Panc1 (cell line): ENCODE measurements around the gene SAP30.

Experiments
- CTCF ChIP-seq: fragments of 450-650 bp; IDR thresholded peaks from 2 replicates; pipeline ENCODE4 v1.5.1; 2017; ENCODE audit warnings: mild to moderate bottlenecking
- POLR2AphosphoS5 ChIP-seq: IDR thresholded peaks from 2 replicates; pipeline ENCODE4 v1.6.1; 2012; ENCODE audit warnings: mild to moderate bottlenecking, low read depth, low read length, moderate library complexity
- REST ChIP-seq, 2 experiments: IDR thresholded peaks; 2 replicates each; pipeline ENCODE4 v1.6.1; 2011 to 2012; ENCODE audit warnings: low read depth in 2 of 2, control low read depth in 1 of 2, low read length in 1 of 2, mild to moderate bottlenecking in 1 of 2, moderate library complexity in 1 of 2; ENCODE audit not compliant: insufficient read depth in 1 of 2
- SIN3A ChIP-seq: IDR thresholded peaks from 2 replicates; pipeline ENCODE4 v1.6.1; 2012; ENCODE audit warnings: low read depth, mild to moderate bottlenecking, low read length, moderate library complexity, borderline replicate concordance; ENCODE audit not compliant: insufficient read depth
- TCF7L2 ChIP-seq: IDR thresholded peaks from 2 replicates; pipeline ENCODE4 v1.6.1; 2011; ENCODE audit warnings: mild to moderate bottlenecking, low read depth, low read length, inconsistent platforms

DNA sequence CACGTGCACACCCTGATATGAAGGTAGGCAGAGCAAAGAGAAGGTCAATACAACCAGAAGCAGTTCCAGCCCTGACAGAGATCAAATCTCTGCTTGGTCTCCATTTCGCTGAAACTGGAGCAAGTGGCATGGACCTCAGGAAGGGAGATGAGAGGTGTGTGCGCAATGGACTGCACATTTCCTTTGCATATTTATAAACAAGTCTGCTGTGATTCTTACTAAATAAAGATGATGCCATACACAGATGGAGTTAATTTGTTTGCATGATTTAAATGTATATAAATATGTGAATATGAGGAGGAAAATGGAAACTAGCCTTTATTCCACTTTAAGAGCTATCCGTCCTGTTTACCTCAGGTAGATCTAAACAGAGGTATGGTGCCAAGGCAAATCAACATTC, 30.3 kb downstream of the SAP30 start:
- TF ChIP-seq CTCF (no peak), REST (IDR thresholded peaks at IDR 0.05; ENCODE audit: insufficient read depth in 1 of 2, low read depth in 2 of 2, low read length in 1 of 2) (no peak), POLR2AphosphoS5 (no peak), SIN3A (no peak), TCF7L2 (no peak)
